Measurements from ENCODE around the gene KLHL17.

Gene KLHL17

GRCh38 chr1:952603-953002, 7.8 kb upstream of the KLHL17 start:
- no peaks in the 10 kb centered on the region for H3K27me3 ChIP-seq (ENCODE audit: insufficient read depth, low read depth)
- no peak overlapping the region for H3K27ac ChIP-seq
- no peak overlapping the region for H3K4me2 ChIP-seq
- no peak overlapping the region for H2AFZ ChIP-seq (ENCODE audit: low read depth)
- H3K9ac ChIP-seq: no peak overlapping the region
- peaks cover 12% of the 10 kb centered on the region for H3K4me1 ChIP-seq (ENCODE audit: low read depth, poor library complexity, severe bottlenecking)
- H4K20me1 ChIP-seq (ENCODE audit: insufficient read depth): no peaks in the 10 kb centered on the region
- peaks cover 9% of the 10 kb centered on the region for H3K79me2 ChIP-seq (ENCODE audit: insufficient read depth, low read depth)
- no peak overlapping the region for H3K4me3 ChIP-seq (IDR thresholded peaks at IDR 0.05; ENCODE audit: insufficient read depth, low read depth, low read length)
- no peak for TF ChIP-seq CTCF (conservative IDR thresholded peaks at IDR 0.05; ENCODE audit: low read depth, low read length)
- H3K36me3 ChIP-seq (ENCODE audit: insufficient read depth): peaks cover 15% of the 10 kb centered on the region; the same call in 1 of the 2 replicates

- H3K36me3 ChIP-seq (ENCODE audit: insufficient read depth): peaks cover 10% of the 10 kb centered on the region; the same call in 1 of the 2 replicates
- no peak overlapping the region for H3K4me2 ChIP-seq
- no peak overlapping the region for H3K9ac ChIP-seq
- H2AFZ ChIP-seq (ENCODE audit: low read depth): no peak overlapping the region
- no peak overlapping the region for H3K27ac ChIP-seq
- H3K79me2 ChIP-seq (ENCODE audit: insufficient read depth, low read depth): peaks cover 20% of the 10 kb centered on the region
- H3K4me1 ChIP-seq (ENCODE audit: low read depth, poor library complexity, severe bottlenecking): peaks cover 11% of the 10 kb centered on the region
- H3K4me3 ChIP-seq (IDR thresholded peaks at IDR 0.05; ENCODE audit: insufficient read depth, low read depth, low read length): no peak overlapping the region
- TF ChIP-seq CTCF (conservative IDR thresholded peaks at IDR 0.05; ENCODE audit: low read depth, low read length): no peak
- no peaks in the 10 kb centered on the region for H4K20me1 ChIP-seq (ENCODE audit: insufficient read depth)
- no peaks in the 10 kb centered on the region for H3K27me3 ChIP-seq (ENCODE audit: insufficient read depth, low read depth)
These were observed 6.7 kb upstream of the KLHL17 start for GRCh38 chr1:953524-954320.

- Histone ChIP-seq H3K9ac (no peak overlapping the region), H3K79me2 (ENCODE audit: insufficient read depth, low read depth) (peaks cover 22% of the 10 kb centered on the region), H3K4me1 (ENCODE audit: low read depth, poor library complexity, severe bottlenecking) (peaks cover 17% of the 10 kb centered on the region), H4K20me1 (ENCODE audit: insufficient read depth) (no peaks in the 10 kb centered on the region), H3K4me3 (IDR thresholded peaks at IDR 0.05; ENCODE audit: insufficient read depth, low read depth, low read length) (no peak overlapping the region), H3K27me3 (ENCODE audit: insufficient read depth, low read depth) (no peaks in the 10 kb centered on the region; the same call in 1 of the 2 replicates), H3K4me2 (no peak overlapping the region), H2AFZ (ENCODE audit: low read depth) (no peak overlapping the region), H3K27ac (no peak overlapping the region), H3K36me3 (ENCODE audit: insufficient read depth) (peaks cover 10% of the 10 kb centered on the region; the same call in 1 of the 2 replicates)
- no peak for TF ChIP-seq CTCF (conservative IDR thresholded peaks at IDR 0.05; ENCODE audit: low read depth, low read length)
These were observed 5.5 kb upstream of the KLHL17 start for GRCh38 chr1:954927-955326.

- H3K27ac ChIP-seq: no peak overlapping the region
- H3K79me2 ChIP-seq (ENCODE audit: insufficient read depth, low read depth): peaks cover 22% of the 10 kb centered on the region
- H3K4me3 ChIP-seq (IDR thresholded peaks at IDR 0.05; ENCODE audit: insufficient read depth, low read depth, low read length): no peak overlapping the region
- H4K20me1 ChIP-seq (ENCODE audit: insufficient read depth): no peaks in the 10 kb centered on the region
- no peak for TF ChIP-seq CTCF (conservative IDR thresholded peaks at IDR 0.05; ENCODE audit: low read depth, low read length)
- peaks cover 18% of the 10 kb centered on the region for H3K4me1 ChIP-seq (ENCODE audit: low read depth, poor library complexity, severe bottlenecking)
- H3K9ac ChIP-seq: no peak overlapping the region
- H3K36me3 ChIP-seq (ENCODE audit: insufficient read depth): peaks cover 10% of the 10 kb centered on the region; the same call in 1 of the 2 replicates
- no peak overlapping the region for H3K4me2 ChIP-seq
- H3K27me3 ChIP-seq (ENCODE audit: insufficient read depth, low read depth): no peaks in the 10 kb centered on the region; the same call in 1 of the 2 replicates
- H2AFZ ChIP-seq (ENCODE audit: low read depth): no peak overlapping the region
These were observed 4.9 kb upstream of the KLHL17 start for GRCh38 chr1:955474-955873.

Measured in KMS-11 (cell line).